Ammon's horn (tissue), 1 donor: ENCODE measurements around the gene PXDN.
A peak's percentile ranks its signal among the peaks of the same experiment; 100 is the strongest.

Experiments used
- DNase-seq: peaks from one replicate; pipeline ENCODE4 v3.0.0-alpha.2; 2016; ENCODE audit warnings: low spot score

PXDN gene

DNA sequence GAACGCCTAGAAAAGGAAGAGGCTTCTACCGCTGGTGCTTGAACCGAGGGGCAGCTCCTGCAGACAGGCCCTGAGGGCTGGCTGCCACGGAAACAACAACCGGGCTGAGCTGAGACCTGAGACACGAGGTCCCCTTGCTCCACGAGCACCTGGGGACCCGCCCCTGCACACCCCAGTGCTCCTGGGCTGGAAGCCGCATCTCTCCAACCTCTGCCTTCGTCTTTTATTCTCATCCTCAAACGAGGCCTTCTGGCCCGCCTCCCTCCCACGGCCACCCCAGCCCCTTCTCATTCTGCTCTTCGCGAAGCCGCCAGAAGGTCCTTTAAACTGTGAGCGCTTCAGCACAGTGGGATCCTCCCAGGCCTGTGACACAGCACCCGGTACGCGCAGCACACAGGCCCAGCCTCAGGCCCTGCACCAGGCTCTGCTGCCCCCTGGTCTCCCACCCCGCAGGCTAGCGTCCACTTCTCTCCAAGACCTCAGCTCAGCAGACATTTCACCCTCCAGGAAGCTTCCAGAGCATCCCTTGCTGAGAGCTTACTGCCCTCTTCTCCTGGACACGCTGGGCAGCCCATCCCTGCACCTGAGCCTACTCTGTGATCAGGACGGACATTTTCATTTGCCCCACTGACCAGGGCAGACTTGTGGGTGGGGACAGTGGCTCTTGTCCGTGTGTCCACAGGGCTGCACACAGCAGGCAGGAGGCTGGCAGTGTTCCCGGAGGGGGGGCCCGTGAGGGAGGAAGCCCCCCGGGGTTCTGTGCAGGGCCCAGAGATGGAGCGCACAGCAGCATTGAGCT, 149.7 kb downstream of the PXDN start:
- DNase-seq = no peak

DNA sequence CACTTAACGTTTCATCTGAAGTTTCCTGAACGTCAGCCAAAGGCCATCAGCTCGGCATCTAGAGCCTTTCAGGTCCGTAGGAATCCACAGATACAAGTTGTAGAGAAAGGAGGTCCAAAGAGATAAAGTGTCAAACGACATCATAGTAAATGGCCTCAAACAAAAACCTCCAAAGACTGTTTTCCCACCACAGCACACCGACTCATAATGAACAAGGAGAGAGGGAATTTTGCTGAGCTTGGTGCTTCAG, 150.3 kb downstream of the PXDN start:
- no peak for DNase-seq

DNA sequence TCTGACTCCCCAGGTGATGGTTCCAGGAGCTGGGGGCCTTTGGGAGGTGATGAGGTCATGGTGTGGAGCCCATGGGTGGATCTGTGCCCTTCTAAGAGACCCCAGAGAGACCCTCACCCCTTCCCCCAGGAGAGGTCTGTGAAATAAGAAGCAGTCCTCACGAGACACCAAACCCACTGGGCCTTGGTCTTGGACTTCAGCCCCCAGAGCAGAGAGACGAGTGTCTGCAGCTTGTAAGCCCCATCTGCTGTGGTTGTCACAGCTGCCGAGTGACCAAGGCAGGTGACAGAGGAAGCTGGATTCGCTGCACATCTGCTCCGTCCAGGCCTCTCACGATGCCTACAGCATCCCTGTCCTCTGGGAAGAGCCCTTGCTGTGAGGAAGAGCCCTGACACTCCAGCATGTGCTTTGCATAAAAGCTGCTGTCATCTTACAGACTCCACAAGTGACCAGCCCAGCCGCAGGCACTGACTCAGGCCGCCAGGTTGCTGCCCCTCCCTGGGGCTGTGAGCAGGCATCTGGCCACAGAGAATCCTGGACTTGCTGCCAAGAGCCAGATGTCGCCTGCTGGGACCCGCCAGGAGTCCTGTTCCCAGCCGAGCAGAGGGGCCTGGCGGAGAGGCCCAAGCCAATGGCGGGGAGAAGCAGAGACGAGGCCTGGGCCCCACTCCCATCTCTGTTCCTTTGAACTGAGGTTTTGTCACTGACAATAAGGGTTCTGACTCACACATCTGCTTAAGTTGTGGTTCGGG, 150.8 kb downstream of the PXDN start:
- DNase-seq = no peak

DNA sequence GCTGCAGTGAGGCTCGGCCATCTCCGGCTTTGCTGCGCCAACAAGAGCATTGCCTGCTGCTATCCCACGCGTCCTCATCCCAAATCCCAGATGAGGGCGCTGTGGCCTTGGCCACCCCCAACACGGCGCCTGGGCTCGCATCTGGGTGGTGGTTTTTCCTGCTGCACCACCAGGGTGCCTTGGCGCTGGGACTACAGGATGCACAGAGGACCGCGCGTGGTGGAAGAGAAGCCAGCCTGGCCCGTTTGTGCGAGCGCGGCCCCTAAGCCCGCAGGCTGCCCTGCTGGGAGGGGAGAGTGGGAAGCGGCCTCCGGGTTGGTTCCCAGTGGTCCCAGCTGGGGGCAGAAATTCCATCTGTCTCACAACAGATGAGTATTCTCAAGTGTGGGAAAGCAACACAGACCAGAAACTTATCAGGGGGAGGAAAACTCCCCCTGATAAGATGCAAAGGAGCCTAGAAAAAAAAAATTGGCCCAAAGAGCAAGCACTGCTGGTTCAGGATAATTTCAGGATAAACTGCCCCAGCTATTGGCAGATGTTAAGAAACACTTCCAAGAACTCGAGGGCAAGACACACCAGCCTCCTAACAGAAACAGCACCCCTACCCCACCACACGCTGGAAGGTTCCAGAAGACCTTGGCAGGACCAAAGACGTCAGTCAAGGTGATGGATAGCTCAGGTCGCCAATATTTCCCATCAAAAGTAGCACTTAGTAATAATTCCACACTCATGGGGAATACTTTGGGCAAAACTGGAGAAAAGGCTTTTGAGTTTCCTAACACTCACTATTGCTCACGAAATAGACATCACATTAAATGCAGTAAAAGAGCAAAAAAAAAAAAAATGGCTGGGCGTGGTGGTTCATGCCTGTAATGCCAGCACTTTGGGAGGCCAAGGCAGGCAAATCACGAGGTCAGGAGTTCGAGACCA, 152.1 kb downstream of the PXDN start:
- DNase-seq = peak; percentile 48

DNA sequence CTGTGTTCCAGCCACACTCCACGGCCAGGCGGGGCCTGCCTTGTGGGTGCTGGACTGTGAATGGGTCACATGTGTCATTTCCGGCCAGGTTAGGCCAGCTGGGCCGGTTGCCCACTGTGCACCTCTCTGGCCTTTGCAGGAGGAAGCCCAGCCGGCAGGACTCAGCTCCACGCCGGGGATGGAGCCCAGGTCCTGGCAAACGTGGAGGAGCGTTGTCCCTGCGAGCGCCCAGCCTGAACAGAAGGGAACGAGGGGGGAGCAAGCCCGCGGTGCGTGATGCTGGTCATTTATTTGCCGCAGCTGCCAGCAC, 152.9 kb downstream of the PXDN start:
- DNase-seq = no peak

DNA sequence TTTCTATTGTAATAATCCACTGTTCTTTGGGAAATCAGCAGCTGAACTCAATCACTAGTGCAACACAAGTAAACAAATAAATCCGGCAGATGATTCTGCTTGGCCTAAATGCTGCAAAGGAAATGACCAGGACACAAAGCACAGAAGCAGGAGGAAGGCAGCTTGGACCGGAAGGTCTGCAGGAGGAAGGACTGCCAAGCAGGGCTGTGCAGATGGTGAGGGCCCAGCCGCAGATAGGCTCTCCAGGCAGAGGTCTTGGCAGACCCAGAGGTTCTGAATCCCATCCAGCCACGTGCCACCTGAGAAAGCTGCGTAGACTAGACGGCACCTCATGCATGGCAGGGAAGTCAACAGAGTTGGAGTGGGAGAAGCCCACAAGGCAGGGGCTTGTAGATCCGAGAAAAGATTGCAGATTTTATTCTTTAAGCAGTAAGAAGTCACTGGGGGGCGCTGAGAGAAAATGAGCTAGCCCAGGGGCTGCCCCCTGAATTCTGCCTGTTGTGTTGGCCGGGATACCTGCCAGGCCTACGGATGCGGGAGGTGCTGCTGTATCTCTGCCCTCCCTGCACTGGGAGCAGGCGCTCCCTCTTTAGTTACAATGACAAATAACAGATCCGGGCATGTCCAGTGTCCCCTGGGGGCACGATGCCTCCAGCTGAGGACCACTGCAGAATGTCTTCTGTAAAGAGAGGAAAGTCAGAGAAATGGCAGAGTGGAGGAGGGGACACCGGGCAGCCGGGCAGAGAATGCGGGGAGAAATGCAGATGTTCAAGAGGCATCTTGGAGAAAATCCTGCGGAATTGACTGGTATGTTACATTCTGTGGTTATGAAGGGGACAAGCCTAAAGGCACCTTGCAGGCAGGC, 153.5 kb downstream of the PXDN start:
- DNase-seq = no peak

DNA sequence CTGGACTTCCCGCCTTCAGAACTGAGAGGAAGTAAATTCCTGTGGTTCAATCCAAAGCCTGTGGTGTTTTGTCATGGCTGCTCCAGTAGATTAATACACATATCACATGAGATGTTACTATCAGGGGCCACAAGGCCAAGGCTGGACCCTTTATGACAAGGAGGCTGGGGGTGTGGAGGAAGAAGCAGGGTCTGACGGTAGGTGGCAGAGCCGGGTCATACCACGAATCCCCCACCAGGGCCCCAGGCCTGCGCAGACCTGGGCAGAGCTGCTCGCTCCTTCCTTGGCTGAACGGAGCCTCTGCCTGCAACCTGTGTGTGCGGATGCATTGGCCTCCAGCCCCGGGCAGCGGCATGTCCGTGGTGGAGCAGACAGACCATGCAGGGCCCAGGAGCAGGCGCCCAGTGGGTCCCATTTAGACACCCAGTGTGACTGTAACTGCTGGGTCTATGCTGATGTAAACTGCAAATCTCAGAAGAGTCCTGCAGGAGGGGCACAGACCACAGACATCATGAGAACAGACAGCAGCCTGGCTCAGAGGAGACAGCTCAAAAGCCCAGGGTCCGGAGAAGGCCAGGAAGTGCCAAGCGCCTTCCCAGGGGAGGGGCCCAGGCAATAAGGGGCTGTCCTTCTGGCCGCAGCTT, 155.2 kb downstream of the PXDN start:
- no peak for DNase-seq

DNA sequence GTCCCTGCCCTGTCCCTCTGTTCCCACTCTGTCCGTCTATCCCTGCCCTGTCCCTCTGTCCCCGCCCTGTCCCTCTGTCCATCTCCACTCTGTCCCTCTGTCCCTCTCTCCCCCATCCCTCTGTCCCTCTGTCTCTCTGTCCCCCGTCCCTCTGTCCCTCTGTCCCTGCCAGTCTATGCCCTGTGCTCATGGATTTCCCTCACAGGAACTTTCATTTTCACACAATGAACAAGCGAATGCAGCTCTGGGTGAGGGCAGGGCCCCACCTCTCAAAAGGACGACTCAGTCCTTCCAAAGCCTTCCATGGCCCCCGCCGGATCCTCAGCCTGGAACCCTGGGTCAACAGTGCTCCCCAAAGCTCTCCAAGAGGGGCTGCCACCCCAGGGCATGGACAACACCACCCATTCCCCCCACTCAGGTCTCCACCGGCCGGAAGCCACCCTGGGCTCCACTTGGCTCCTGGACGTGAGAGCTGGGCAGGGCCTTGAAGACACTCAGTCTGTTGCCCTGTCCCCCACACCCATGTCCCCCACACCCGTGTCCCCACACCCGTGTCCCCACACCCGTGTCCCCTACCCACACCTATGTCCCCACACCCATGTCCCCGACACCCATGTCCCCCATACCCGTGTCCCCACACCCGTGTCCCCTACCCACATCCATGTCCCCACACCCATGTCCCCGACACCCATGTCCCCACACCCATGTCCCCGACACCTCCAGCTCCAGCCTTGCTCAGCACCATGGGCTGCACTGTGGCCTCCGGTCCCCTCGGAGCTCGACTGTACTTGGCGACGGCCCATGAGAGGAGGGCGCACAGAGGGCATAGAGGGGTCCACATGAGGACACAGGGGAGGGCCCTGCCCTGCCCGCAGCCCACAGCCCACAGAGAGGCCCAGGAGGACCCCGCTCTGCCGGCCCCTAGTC, 156.0 kb downstream of the PXDN start:
- DNase-seq = no peak

DNA sequence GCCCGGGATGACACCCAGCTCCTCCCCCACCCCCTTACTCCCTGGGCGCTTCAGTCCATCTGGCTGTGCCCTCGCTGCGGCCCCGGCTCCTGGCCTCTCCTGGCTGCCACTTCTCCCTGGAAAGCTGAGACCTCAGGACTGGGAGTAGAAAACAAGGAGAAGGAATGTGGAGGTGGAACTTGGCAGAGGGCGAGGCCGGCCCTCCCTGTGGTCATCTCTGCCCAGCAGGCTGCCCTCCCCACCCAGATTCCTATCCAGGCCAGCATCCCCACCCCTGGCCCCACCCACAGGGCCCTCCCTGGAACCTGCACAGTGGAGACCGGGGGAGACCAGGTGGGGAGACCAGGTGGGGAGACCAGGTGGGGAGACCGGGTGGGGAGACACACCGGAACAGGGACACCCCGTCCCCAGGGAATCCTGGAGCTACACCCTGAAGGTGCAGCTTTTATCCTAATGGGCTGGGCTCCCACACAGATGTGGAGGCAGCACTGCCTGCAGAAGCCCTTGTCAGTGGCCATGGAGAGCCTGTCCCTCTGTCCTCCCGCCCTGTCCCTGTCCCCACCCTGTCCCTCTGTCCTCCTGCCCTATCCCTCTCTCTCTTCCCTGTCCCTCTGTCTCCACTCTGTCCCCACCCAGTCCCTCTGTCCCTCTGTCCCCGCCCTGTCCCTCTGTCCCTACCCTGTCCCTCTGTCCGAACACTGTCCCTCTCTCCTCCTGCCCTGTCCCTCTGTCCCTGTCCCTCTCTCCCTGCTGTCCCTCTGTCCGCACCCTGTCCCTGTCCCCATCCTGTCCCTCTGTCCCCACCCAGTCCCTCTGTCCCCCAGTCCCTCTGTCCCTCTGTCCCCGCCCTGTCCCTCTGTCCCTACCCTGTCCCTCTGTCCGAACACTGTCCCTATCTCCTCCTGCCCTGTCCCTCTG, 157.1 kb downstream of the PXDN start:
- no peak for DNase-seq

DNA sequence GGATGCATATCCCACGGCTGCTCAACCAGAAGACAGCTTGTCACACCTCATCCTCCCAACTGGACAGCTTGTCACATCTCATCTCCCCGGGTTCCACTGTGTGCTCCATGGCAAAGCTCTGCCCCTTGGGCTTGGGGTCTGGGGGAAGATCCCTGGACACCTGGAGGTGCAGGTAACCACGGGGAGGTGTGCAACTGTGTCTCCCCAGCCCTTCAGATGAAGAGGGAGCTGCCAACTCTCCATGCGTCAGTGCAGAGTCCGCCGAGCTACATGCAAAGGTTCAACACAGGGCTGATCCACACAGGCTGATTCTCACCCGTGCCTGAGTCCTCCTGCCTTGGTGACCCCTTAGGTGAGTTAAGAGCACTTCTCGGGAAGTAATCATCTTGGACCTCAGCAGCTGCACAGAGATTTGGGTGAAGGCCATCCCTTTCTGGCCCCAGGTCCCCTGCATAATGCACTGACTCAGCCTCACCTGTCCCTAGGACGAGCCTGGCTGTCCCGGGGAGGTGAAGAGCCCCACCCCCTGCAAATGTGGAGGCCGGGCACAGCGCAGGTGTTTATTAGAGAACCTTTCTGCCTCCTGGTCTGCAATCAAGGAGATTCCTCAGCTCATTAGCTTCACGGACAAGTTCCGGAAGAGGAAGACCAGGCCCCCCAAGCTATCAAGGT, 157.9 kb downstream of the PXDN start:
- no peak for DNase-seq

DNA sequence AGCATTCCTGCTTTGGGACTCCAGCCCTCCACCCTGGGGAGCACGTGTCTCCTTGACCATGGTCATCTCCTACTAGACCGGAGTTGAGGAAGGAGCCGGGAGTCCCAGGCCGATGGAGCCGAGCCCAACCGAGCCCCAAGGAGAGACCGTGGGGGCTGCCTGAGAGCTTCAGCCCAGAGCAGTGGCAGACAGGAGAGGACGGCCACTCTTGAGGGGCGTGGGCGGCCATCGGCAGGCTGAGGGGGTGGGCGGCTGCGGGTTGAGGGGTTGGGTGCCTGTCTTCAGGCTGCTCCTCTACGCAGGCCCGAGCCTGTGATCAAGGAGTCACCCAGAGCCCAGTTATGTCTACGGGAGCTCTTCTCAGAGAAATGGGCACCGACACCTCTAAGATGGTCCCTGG, 158.7 kb downstream of the PXDN start:
- no peak for DNase-seq

DNA sequence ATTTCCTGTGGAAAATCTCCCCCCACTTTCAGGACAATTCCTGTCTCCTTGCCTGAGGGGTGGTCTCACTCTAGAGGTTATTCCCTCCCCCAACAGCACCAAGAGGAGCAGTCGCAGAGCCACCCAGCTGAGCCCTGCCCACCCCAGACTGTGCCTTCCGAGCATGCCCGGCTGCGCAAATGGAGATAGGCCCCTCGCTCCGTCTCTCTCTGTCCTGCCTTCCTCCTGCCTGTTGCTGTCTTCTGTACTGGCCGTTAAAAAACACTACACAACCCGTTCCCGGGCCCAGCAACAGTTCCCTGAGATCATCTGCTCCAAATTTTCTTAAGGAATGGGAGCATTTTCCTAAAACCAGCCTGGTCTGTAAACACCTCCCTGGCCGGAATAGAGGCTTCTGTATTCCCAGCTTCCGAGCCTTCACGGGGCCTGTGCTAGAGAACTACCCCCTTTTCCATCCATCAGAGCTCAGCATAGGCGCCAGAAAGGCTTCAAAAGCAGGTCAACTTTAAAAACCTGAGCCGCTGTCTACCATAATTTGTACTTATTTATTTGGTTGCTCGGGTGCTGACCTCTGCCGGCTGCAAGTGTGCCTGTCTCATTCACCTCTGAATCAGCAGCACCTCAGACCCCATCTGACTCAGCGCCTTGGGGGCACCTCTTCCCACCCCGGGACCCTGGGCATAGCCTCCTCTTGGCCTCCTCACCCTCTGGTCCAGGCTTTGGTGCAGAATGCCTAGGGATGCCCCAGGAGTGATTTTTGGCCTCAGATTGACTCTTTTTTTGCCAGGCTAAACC, 159.4 kb downstream of the PXDN start:
- DNase-seq = no peak

DNA sequence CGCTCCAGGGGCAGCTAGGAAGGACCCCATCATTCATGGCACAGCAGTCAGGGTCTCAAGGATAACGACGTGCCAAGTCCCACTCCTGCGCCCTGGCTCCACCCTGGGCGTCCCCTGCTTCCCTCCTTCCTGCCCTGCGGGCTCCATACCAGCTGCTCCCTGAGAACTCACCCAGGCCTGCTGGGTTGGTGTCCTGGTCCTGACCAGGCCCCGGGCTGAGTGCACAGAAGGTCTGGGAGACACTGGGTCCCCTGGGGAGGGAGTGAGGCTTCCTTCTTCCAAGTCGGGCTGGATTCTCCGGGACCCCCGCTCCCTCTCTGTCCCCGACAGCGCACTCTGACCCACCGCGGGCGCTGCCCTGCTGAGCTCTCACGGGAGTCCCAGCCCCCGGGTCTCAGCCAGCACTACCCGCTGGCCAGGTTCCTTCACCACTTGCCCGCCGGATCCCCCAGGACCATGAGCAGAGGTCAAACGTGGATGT, 160.2 kb downstream of the PXDN start:
- DNase-seq = no peak

DNA sequence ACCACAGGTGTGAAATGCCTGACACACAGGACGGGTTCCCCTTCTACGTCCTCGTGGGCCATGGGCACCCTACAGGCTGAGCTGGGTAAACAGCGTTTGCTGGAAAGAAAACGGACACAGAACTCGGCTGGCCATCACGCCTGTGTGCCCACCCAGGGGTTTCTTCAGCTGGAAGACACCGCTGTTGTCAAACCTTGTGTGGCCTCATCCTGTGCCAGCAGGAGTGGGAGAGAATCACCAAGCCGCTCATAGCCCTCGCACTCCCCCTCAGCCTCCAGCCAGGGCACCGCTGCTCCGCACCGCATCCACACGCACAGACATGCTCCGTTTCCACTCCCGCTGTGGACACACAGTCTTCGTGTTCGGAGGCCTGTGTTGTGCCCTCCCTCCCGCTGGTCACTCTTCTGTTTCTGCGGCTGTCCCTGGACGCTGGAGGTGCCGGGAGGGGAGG, 161.4 kb downstream of the PXDN start:
- DNase-seq = no peak

DNA sequence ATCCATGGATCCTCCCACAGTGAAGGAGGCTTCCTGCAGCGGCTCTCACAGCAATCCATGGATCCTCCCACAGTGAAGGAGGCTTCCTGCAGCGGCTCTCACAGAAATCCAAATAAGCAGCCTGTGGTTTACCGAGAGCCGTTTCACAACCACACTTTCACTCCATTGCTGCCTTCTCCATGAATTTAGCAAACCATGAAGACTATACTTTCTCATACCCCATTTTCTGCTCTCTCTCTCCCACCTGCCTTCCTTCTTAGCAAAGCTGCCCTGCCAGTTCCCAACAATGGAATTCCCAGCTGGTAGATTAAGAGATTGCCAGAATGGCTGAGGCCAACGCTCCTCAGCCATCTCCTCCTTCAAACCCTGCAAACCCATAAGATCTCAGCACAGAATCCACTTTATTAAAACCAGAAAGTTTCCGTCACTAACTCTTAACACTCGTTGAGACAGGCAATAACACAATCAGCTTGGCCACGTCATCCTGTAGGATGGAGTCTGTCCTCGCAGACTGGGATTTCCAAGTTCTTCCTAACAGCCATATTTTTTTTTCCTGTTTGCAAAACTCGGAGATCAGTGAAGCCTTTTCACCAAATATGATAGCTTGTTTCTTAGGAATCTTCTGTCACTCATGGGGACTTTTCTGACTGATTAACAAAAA, 162.2 kb downstream of the PXDN start:
- DNase-seq = no peak
